ENCODE results near the gene CCDC141. TPM values are rescaled to one million over a fixed set of nuclear protein-coding genes. Genes with fewer than 3 reads are reported as not detected.

Gene CCDC141
- total and polyA plus RNA-seq, 2 donors (not counting 3 experiments of a cell fraction or from before 2014, with no cell fraction given) = not detected

- Histone ChIP-seq H3K9me1 (replicated peaks; ENCODE audit: control insufficient read depth, extremely low read depth, insufficient read depth, low read length) (no peaks in the 10 kb centered on the region), H3K9ac (replicated peaks; ENCODE audit: extremely low read depth, insufficient read depth, low read length) (no peak overlapping the region), H3K79me2 (ENCODE audit: control insufficient read depth, insufficient read depth, low read length) (no peaks in the 10 kb centered on the region), H3K36me3 (ENCODE audit: control insufficient read depth in 2 of 2, extremely low read depth in 1 of 2, insufficient read depth in 2 of 2, low read length in 2 of 2) (no peaks in the 10 kb centered on the region), H3K4me1 (ENCODE audit: control insufficient read depth, extremely low read depth, insufficient read depth, low read length) (no peaks in the 10 kb centered on the region), H3K27ac (ENCODE audit: insufficient read depth, low read depth, low read length) (no peak overlapping the region), H3K9me3 (replicated peaks; ENCODE audit: control insufficient read depth, insufficient read depth, low read length) (no peaks in the 10 kb centered on the region), H2AFZ (ENCODE audit: low read depth, low read length) (no peak overlapping the region), H3K4me3 (replicated peaks in 1 of 3; ENCODE audit: insufficient read depth in 1 of 3, low read depth in 1 of 3, low read length in 3 of 3) (no peak overlapping the region), H3K27me3 (ENCODE audit: control insufficient read depth in 2 of 2, insufficient read depth in 2 of 2, low read length in 2 of 2) (peaks cover 0 to 2% of the 10 kb centered on the region in 2 experiments), H4K20me1 (replicated peaks; ENCODE audit: control insufficient read depth, extremely low read depth, insufficient read depth, low read length) (no peaks in the 10 kb centered on the region), H3K4me2 (ENCODE audit: insufficient read depth, low read length) (no peak overlapping the region)
- ChIA-PET POLR2A (no interaction called here), CTCF (no interaction called here)
- TF ChIP-seq EZH2 (IDR thresholded peaks at IDR 0.05; ENCODE audit: borderline replicate concordance, low read depth, low read length, severe bottlenecking) (no peak), MYC (IDR thresholded peaks at IDR 0.05; ENCODE audit: low read depth, low read length) (no peak), FOS (IDR thresholded peaks at IDR 0.05; ENCODE audit: borderline replicate concordance, insufficient read depth, low read length) (no peak), MAX (IDR thresholded peaks at IDR 0.05; ENCODE audit: insufficient read depth, insufficient read length) (no peak)
- DNase-seq (ENCODE audit: low read depth, low spot score) (no peak), FAIRE-seq (no peak)
- intact Hi-C loops (cut with micrococcal nuclease) = no loop called here
- dilution Hi-C loops (cut with MboI; ENCODE audit: extremely low pct_ligation_motif_present, low sequenced_read_pairs) = no loop called here
- no TSS peak for BruUV-seq (replicated peaks)
These were observed 818 bp upstream of the CCDC141 start for GRCh38 chr2:179050755-179051154.

GRCh38 chr2:179049203-179049545 lies 763 bp downstream of the CCDC141 start:
- no peaks in the 10 kb centered on the region for H3K9me3 ChIP-seq (replicated peaks; ENCODE audit: control insufficient read depth, insufficient read depth, low read length)
- no peak overlapping the region for H3K27ac ChIP-seq (ENCODE audit: insufficient read depth, low read depth, low read length)
- H3K79me2 ChIP-seq (ENCODE audit: control insufficient read depth, insufficient read depth, low read length) = no peaks in the 10 kb centered on the region
- peaks cover 0 to 4% of the 10 kb centered on the region in 2 experiments for H3K27me3 ChIP-seq (ENCODE audit: control insufficient read depth in 2 of 2, insufficient read depth in 2 of 2, low read length in 2 of 2)
- no peaks in the 10 kb centered on the region for H4K20me1 ChIP-seq (replicated peaks; ENCODE audit: control insufficient read depth, extremely low read depth, insufficient read depth, low read length)
- no peak overlapping the region for H3K4me2 ChIP-seq (ENCODE audit: insufficient read depth, low read length)
- intact Hi-C loops (cut with micrococcal nuclease) = no loop called here
- CTCF ChIA-PET = no interaction called here
- dilution Hi-C loops (cut with MboI; ENCODE audit: extremely low pct_ligation_motif_present, low sequenced_read_pairs) = no loop called here
- BruUV-seq (replicated peaks) = no TSS peak
- no peak overlapping the region for H3K4me3 ChIP-seq (replicated peaks in 1 of 3; ENCODE audit: insufficient read depth in 1 of 3, low read depth in 1 of 3, low read length in 3 of 3)
- H3K4me1 ChIP-seq (ENCODE audit: control insufficient read depth, extremely low read depth, insufficient read depth, low read length) = no peaks in the 10 kb centered on the region
- TF ChIP-seq FOS (IDR thresholded peaks at IDR 0.05; ENCODE audit: borderline replicate concordance, insufficient read depth, low read length) (no peak), JUN (IDR thresholded peaks at IDR 0.05; ENCODE audit: borderline replicate concordance, insufficient read depth, insufficient read length, low read depth) (no peak), MAX (IDR thresholded peaks at IDR 0.05; ENCODE audit: insufficient read depth, insufficient read length) (no peak), EZH2 (IDR thresholded peaks at IDR 0.05; ENCODE audit: borderline replicate concordance, low read depth, low read length, severe bottlenecking) (no peak), POLR2A (IDR thresholded peaks at IDR 0.05; ENCODE audit: low read depth, low read length) (no peak), POLR2AphosphoS5 (IDR thresholded peaks at IDR 0.05; ENCODE audit: insufficient read depth, low read depth, low read length) (no peak), CTCF (IDR thresholded peaks at IDR 0.05; ENCODE audit: extremely low read depth in 1 of 2, insufficient read depth in 1 of 2, low read depth in 1 of 2, low read length in 2 of 2) (no peak), GATA2 (IDR thresholded peaks at IDR 0.05; ENCODE audit: insufficient read depth, insufficient read length, low read depth, low read length) (no peak), MYC (IDR thresholded peaks at IDR 0.05; ENCODE audit: low read depth, low read length) (no peak)
- no peaks in the 10 kb centered on the region for H3K36me3 ChIP-seq (ENCODE audit: control insufficient read depth in 2 of 2, extremely low read depth in 1 of 2, insufficient read depth in 2 of 2, low read length in 2 of 2)
- H3K9me1 ChIP-seq (replicated peaks; ENCODE audit: control insufficient read depth, extremely low read depth, insufficient read depth, low read length) = no peaks in the 10 kb centered on the region
- FAIRE-seq (no peak), DNase-seq (ENCODE audit: low read depth, low spot score) (no peak)
- no peak overlapping the region for H3K9ac ChIP-seq (replicated peaks; ENCODE audit: extremely low read depth, insufficient read depth, low read length)
- no peak overlapping the region for H2AFZ ChIP-seq (ENCODE audit: low read depth, low read length)
- POLR2A ChIA-PET = no interaction called here

Data from endothelial cell of umbilical vein (primary cell).